HepG2 (cell line): Measurements from ENCODE around the gene C3orf70. TPM values are rescaled to one million over a fixed set of nuclear protein-coding genes. Genes with fewer than 3 reads are reported as not detected.

Experiments used
- BCL6 ChIP-seq: IDR thresholded peaks from 2 replicates; pipeline ENCODE4 v1.6.1; 2016; ENCODE audit warnings: missing genetic modification reagents, missing compliant biosample characterization
- CEBPB ChIP-seq: IDR thresholded peaks from 2 replicates; pipeline ENCODE4 v1.6.1; 2011; ENCODE audit warnings: low read depth, low read length, improper control_type of control experiment, borderline replicate concordance
- CEBPG ChIP-seq: IDR thresholded peaks from 2 replicates; pipeline ENCODE4 v1.6.1; 2016
- CHD2 ChIP-seq: IDR thresholded peaks from 2 replicates; pipeline ENCODE4 v1.6.1; 2011; ENCODE audit warnings: low read depth, low read length, improper control_type of control experiment
- CREB3 ChIP-seq: sonication (generic); formaldehyde crosslinking; IDR thresholded peaks from 2 replicates; pipeline ENCODE4 v1.5.0; 2020; ENCODE audit warnings: missing genetic modification reagents
- HMGXB4 ChIP-seq, 2 experiments: sonication (generic) in 1 of 2; formaldehyde crosslinking in 1 of 2; IDR thresholded peaks; 2 replicates each; pipeline versions ENCODE4 v1.4.0 to v1.6.1; 2018 to 2020; ENCODE audit warnings: missing genetic modification reagents in 2 of 2, borderline replicate concordance in 1 of 2, low read depth in 1 of 2, mild to moderate bottlenecking in 1 of 2, missing biosample characterization in 1 of 2
- KLF15 ChIP-seq: sonication (generic); formaldehyde crosslinking; IDR thresholded peaks from 2 replicates; pipeline ENCODE4 v1.8.1; 2023; ENCODE audit warnings: borderline replicate concordance, mild to moderate bottlenecking, inconsistent platforms, missing genetic modification reagents, mixed read lengths
- PAXIP1 ChIP-seq: sonication (generic); formaldehyde crosslinking; conservative IDR thresholded peaks from 2 replicates; pipeline ENCODE4 v1.4.0; 2020; ENCODE audit warnings: mild to moderate bottlenecking, missing genetic modification reagents, moderate library complexity
- RCOR2 ChIP-seq: IDR thresholded peaks from 2 replicates; pipeline ENCODE4 v1.6.1; 2016; ENCODE audit warnings: missing biosample characterization, missing genetic modification reagents
- TAF15 ChIP-seq: fragments of 200-400 bp; formaldehyde crosslinking; IDR thresholded peaks from one replicate; pipeline ENCODE4 v1.6.1; 2018; ENCODE audit warnings: mild to moderate bottlenecking, low read depth, low read length; ENCODE audit not compliant: poor library complexity, severe bottlenecking
- TEAD2 ChIP-seq: sonication (generic); formaldehyde crosslinking; IDR thresholded peaks from 2 replicates; pipeline ENCODE4 v1.9.0; 2021; ENCODE audit warnings: missing genetic modification reagents
- TEF ChIP-seq: sonication (generic); formaldehyde crosslinking; IDR thresholded peaks from 2 replicates; pipeline ENCODE4 v1.5.0; 2020; ENCODE audit warnings: missing genetic modification reagents
- THYN1 ChIP-seq: sonication (generic); formaldehyde crosslinking; IDR thresholded peaks from 2 replicates; pipeline ENCODE4 v1.8.1; 2023; ENCODE audit warnings: low read depth, mild to moderate bottlenecking, moderate library complexity, missing genetic modification reagents, borderline replicate concordance
- TOPORS ChIP-seq: sonication (generic); formaldehyde crosslinking; IDR thresholded peaks from 2 replicates; pipeline ENCODE4 v1.8.0; 2023; ENCODE audit warnings: mild to moderate bottlenecking, missing genetic modification reagents
- TRAFD1 ChIP-seq: sonication (generic); formaldehyde crosslinking; IDR thresholded peaks from 2 replicates; pipeline ENCODE4 v1.5.1; 2020; ENCODE audit warnings: missing genetic modification reagents, mild to moderate bottlenecking, borderline replicate concordance
- ZNF276 ChIP-seq: sonication (generic); formaldehyde crosslinking; IDR thresholded peaks from 2 replicates; pipeline ENCODE4 v1.4.0; 2020; ENCODE audit warnings: mild to moderate bottlenecking, low read depth, missing genetic modification reagents
- ZNF292 ChIP-seq: sonication (generic); formaldehyde crosslinking; IDR thresholded peaks from 2 replicates; pipeline ENCODE4 v1.8.1; 2022; ENCODE audit warnings: mild to moderate bottlenecking, low read depth, missing genetic modification reagents, borderline replicate concordance
- ZNF567 ChIP-seq: sonication (generic); formaldehyde crosslinking; IDR thresholded peaks from 2 replicates; pipeline ENCODE4 v1.8.1; 2023; ENCODE audit warnings: mild to moderate bottlenecking, missing genetic modification reagents, borderline replicate concordance
- ZNF598 ChIP-seq: sonication (generic); formaldehyde crosslinking; IDR thresholded peaks from 2 replicates; pipeline ENCODE4 v1.5.1; 2020; ENCODE audit warnings: mild to moderate bottlenecking, missing genetic modification reagents, borderline replicate concordance
- polyA plus RNA-seq, 8 experiments: library from polyadenylated mRNA; depleted of rRNA in 3 of 8; stranded (reverse) in 7 of 8; unstranded in 1 of 8; fragments of >200 nt; fragmentation: Illumina TruSeq in 4 of 8; extraction: Trizol in 4 of 8; gene quantifications; 2 replicates each; pipeline versions ENCODE4 v1.2.1 to v1.2.3, GENCODE V29; 2011 to 2016; ENCODE audit warnings: low read depth in 4 of 8, missing spikeins in 1 of 8, mixed read lengths in 1 of 8; ENCODE audit not compliant: insufficient read depth in 1 of 8
- total RNA-seq, 5 experiments: library from RNA; depleted of rRNA; stranded (reverse); fragments of >200 nt; fragmentation: Illumina TruSeq; extraction: Trizol; gene quantifications; 2 replicates each; pipeline ENCODE4 v1.2.3, GENCODE V29; 2016; ENCODE audit warnings: low read depth in 1 of 5

The C3orf70 gene
- total and polyA plus RNA-seq, 2 of the 13 experiments (the other 11 are each of a cell fraction or from before 2014, with no cell fraction given): 0.79 to 2.4 TPM

- TF ChIP-seq TEF: no peak
- no peak for TF ChIP-seq TEAD2 (CRISPR knock-in tag)
- no peak for TF ChIP-seq ZNF598 (CRISPR knock-in tag)
- peak; percentile 50; the same call in 1 of the 2 replicates for TF ChIP-seq ZNF292 (CRISPR knock-in tag)
- TF ChIP-seq KLF15 (CRISPR knock-in tag): no peak
- TF ChIP-seq HMGXB4 (CRISPR knock-in tag; IDR thresholded peaks at IDR 0.05; ENCODE audit: borderline replicate concordance in 1 of 2, low read depth in 1 of 2): no peak
- no peak for TF ChIP-seq CHD2
- peak; percentile 67 for TF ChIP-seq CEBPB
- no peak for TF ChIP-seq TOPORS (CRISPR knock-in tag)
- 0 out of 2 replicates have a peak, but pooled peaks have one; percentile 21 for TF ChIP-seq PAXIP1 (CRISPR knock-in tag)
- no peak for TF ChIP-seq RCOR2 (CRISPR knock-in tag)
- no peak for TF ChIP-seq ZNF276 (CRISPR knock-in tag)
- TF ChIP-seq ZNF567 (CRISPR knock-in tag): no peak
- no peak for TF ChIP-seq TAF15
- TF ChIP-seq THYN1 (CRISPR knock-in tag): no peak
- no peak for TF ChIP-seq BCL6 (CRISPR knock-in tag)
- TF ChIP-seq CREB3 (CRISPR knock-in tag): no peak
- TF ChIP-seq CEBPG: peak; percentile 45; the same call in 1 of the 2 replicates
- no peak for TF ChIP-seq TRAFD1 (CRISPR knock-in tag)
These were observed 122.5 kb downstream of the C3orf70 start (continued) for GRCh38 chr3:185030399-185030798.
